ENCODE data around the gene TNIP1.

TNIP1 gene

DNA sequence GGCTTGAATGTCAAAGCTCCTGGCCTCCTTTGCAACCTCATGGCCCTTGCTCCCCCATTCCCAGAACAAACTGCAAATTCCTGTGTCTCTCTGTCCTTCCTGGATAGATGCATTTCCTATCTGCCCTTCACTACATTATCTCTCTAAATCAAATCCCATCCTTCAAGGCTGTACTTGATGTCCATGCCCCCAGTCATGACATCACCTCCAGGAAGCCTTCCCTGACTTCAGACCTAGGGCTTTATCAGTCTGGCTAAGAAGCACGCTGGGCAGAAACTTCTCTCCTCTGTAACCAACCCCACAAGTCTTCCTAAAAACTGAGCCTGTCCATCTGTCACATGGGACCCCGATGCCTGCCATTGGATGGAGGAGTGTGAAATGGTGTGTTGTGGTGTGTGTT is 25.7 kb upstream of the TNIP1 start:
- no peak for DNase-seq (ENCODE audit: low read depth in 2 of 2, low spot score in 1 of 2)

DNA sequence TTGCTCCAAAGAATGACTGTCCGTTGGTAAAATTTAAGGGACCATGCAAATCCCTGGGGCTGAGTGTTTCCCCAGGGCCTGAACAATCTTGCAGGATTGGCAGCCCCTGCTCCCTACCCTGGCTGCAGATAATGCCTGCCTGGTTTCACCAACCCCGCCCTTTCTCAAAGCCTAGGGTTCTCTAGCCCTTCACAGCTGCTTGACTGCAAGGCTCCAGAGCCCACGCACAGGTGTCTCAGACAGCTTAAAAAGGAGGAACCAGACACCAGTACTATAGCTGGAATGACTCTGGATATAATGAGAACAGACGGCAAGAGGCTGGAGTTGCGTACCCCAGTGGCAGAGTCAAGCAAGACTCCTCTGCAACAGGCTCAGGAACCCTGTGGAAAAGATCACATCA is 25.2 kb upstream of the TNIP1 start:
- no peak for DNase-seq (ENCODE audit: low read depth in 2 of 2, low spot score in 1 of 2)

DNA sequence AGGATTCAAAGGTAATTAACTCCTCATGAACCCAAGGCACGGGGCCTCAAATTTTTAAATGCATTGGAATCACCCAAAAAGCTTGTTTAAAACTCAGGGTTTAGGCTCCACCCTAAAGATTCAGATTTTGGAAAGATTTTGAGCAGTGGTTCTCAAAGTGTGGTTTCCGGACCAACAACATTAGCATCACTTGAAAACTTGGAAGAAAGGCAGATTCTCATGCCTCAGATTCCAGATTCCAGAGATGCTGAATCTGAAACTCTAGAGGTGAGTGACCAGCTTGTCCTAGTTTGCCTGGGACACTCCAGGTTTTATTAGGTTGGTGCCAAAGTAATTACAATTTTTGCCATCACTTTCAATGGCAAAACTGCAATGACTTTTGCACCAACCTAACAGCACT is 24.7 kb upstream of the TNIP1 start:
- DNase-seq (ENCODE audit: low read depth in 2 of 2, low spot score in 1 of 2), result no peak

DNA sequence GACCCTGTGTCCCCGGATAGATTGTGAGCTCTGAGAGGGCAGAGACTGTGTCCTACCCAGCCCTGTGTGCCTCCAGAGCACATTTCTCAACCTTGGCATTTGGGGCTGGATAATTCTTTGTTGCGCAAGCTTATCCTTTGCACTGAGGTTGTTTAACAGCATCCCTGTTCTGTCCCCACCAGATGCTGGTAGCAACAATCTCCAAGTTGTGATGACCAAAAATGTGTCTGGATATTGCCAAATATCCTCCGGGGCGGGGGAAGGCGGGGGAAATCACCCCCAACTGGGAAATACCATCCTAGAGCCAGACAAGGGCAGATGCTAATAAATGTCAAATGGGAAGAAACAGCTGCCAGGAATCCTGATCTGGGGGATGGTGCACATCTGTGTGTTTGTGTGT is 24.0 kb upstream of the TNIP1 start:
- no peak for DNase-seq (ENCODE audit: low read depth in 2 of 2, low spot score in 1 of 2)

DNA sequence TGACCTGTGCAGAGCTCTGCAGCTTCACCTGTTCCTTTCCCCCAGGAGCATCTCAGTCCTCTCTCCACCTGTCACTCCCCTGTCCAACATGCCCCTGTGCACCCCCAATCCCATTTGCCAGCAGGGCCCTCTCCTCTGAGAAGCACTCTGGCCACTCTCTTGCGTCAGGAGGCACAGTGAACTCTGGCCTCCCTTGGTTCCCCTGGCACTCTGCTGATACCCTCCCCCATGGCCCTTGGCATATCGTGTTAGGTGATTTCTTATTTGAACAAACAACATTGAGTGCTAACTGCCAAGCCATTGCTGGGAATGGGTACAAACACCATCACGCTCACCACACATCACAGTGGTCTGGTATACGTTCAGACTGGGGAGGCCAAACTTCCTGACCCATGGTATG is 20.9 kb upstream of the TNIP1 start:
- no peak for DNase-seq (ENCODE audit: low read depth in 2 of 2, low spot score in 1 of 2)

DNA sequence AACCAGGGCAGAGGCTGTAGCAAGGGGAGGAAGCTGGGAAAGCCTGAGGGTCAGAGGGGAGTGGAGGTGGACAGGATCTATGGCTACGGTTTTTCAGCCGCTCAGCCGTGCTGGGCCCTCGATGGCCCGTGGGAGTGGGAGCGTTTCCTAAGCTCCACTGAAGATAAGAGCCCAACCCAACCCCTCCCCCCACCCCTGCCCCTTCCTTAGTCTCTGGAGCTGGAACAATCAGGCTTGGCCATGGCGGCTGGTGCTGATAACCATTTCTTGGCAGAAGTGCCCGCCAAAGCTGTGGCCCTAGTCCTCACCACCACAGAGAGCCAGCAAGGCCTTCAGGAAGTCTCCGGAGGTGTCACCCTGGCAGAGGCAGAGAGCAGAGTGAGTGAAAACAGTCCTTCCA is 20.3 kb upstream of the TNIP1 start:
- no peak for DNase-seq (ENCODE audit: low read depth in 2 of 2, low spot score in 1 of 2)

DNA sequence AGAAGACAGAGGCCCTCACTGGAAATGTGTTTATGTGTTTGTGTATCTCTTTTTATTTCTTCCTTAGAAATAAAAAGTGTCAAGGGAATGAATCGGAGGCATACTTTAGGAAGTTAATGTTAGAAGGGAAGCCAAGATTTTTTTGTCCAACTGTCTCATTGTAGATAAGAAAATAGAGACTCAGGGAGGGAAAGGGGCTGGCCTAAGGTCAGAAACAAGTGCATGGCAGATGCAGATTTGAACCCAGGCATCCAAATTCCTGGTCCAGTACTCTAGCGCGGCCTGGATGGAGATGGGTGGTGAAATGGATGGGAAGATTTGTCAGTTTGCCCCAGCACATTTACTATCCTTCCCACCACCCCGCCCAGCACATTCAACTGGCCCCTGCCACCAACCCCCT is 19.8 kb upstream of the TNIP1 start:
- DNase-seq (ENCODE audit: low read depth in 2 of 2, low spot score in 1 of 2), result no peak

DNA sequence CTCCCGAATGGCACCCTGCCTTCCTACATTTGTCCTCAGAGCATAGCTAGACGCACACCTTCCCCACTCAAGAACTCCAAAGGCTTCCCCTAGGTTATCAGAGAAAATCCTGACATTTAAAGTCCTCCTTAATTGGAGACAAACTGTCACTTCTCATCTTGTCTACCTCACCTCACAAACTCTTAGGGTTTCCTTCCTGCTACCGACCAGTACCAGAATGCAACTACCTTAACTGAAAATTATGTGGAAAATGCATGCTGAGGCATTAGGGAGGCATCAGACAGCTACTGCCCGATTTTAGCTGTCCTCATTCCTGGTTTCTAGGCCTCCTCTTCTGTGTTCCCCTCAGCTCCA is 17.9 kb upstream of the TNIP1 start:
- no peak for DNase-seq (ENCODE audit: low read depth in 2 of 2, low spot score in 1 of 2)

DNA sequence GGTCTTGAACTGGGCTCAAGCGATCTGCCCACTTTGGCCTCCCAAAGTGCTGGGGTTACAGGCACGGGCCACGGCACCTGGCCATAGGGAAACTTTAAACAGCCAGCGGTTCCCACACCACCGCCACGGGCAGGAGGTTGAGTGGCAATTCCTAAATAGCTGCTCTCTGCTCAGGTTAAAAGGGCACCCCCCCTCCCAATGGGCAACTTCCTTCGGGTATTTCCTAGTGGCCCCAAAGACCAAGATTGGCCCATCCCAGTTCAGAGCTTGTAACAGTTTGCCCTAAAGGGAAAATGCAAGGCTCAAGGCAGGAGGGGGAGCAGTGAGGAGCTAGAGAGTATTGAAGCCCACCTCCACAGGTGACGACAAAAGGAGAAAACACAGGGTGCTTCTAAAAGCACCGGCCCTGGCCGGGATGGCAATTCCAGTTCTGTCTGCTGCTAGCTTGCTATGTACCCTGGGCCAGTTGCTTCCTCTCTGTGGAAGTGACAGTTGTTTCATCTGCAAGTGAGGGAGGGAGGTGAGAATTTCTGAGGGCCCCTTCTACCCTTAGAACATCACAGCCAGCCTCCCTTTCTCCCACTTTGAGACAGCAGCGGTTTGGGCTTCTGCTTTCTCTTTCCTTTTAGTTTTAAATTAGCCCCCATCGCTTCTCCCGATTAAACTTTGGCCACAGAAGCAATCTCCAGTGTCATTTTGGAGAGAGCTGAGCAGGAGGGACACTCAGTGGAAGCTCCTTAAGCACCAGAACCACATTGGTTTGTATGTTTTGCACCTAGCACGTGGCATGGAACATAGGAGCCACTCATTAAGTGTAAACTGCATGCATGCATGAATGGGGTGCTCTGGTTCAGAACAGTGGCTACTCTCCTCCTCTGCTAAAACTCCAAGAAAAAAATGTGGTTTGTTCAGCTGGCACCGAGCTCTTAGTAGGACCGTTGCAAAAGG is 17.3 kb upstream of the TNIP1 start:
- DNase-seq (ENCODE audit: low read depth in 2 of 2, low spot score in 1 of 2), result no peak

DNA sequence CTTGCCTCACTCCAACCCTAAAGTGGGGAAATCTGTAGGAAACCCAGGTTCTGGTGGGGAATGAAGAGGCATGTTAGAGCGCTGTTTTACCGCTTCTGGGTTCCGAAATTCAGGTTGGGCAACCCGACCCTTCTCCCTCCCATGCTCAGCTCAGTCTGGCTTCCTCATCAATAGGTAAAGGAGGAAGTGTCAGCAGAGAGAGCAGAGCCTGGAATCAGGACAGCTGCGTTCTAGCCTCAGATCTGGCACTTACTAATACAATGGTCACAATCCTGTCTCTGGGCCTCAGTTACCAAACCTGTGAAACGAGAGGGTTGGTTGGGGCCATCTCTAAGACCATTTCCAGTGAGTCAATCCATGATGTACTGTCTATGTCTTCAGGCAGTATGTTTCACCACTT is 16.2 kb upstream of the TNIP1 start:
- DNase-seq (ENCODE audit: low read depth in 2 of 2, low spot score in 1 of 2), result no peak

DNA sequence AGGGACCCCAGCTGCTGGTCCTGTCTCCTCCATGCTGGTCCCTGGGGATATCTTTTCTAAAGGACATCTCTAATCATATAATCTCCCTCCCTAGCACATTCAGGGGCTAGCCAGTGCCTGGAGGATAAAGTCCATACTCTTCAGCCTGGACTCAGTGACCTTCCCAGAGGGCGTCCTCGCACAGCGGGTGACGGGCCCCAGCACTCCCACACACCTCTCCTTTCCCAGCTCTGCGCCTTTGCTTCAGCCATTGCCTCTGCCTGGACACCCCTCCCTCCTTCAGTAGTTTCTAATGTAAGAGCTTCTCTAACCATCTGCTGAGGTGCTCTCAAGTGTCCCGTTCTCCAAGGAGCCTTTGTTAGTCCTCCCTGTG is 15.2 kb upstream of the TNIP1 start:
- no peak for DNase-seq (ENCODE audit: low read depth in 2 of 2, low spot score in 1 of 2)

DNA sequence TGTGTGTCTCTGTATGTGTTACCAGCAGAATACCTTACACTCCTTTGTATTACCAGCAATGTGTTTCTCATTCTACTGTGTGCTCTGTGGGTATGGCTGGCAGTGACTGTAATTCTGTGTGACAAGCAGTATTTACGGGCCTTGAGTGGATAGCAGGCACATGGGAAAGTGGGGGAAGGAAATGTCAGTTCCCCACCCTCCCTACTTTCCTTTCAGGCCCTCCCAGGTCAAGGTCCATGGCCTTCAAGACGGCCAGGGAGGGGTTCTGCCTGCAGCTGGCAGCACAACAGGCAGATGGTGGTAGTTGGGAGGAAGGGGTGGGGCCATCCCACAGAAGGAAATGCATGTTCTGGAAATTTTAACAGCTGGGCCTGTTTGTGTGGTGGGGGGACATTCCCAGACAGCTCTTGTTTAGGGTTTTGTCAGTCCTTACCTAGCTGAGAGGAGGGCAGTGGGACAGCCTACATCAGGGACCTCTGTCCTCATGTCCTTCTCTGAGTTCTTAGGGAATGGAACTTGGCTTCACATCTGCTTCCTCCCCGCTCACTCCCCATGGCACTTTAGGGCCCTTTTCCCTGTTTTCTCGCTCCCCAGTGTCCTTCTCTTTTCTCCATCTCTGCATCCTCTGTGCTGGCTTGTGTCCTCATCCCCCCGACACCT is 14.6 kb upstream of the TNIP1 start:
- no peak for DNase-seq (ENCODE audit: low read depth in 2 of 2, low spot score in 1 of 2)

DNA sequence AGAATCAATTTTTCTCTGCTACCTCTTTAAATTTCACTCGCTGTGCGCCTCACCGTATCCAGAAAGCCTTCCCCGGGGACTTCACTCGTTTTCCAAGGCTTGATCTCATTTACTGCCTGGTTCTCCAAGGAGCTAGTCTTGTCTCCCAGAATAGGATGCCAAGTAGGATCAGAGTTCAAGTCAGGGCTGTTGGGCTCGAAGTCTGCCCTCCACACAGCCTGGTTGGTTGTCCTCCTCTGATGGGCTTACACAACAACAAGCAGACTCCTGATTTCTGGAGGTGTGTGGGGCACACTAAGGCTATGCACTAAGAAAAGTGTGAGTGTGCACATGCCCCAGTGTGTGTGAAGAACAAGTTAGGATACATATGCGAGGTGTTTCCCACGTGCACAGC is 14.0 kb upstream of the TNIP1 start:
- DNase-seq (ENCODE audit: low read depth in 2 of 2, low spot score in 1 of 2), result no peak

DNA sequence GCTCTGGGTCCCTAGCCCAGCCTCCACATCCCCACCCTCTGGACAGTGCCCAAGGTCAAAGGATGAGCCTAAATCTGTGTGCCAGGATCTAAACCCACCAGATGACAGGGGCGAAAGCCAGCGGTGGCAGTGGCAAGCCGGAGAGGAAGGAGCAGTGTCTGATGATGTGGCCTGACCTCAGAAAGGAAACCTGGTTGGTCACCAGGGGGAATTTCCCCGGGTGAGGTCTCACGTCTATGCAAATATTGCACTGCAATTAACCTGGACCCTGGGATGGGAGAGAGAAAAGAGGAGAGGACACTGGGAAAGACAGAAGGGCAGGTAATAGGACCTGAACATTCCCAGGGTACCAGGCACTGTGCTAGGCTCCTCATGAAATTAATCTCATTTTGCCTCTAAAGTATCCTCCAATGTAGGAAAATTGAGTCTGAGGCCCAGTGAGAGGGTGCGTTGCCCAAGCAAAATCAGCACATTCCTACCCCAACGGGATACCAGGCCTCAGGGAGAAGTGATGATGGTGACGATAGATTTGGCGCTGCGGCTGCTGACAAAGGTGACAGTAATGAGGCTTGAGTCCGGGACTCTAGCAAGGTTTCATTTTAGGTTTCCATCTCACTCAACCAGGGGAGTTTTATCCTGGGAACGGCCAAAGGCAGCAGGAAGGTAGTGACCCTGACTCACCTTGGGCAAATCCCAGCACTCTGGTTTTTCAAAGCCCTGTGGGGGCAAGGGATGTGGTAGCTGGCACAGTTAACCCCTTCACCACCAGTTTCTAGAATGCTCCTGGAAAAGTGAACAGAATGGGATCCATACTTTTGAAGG is 13.4 kb upstream of the TNIP1 start:
- DNase-seq (ENCODE audit: low read depth in 2 of 2, low spot score in 1 of 2), result peak in 1 of 2 donors; percentile 41

DNA sequence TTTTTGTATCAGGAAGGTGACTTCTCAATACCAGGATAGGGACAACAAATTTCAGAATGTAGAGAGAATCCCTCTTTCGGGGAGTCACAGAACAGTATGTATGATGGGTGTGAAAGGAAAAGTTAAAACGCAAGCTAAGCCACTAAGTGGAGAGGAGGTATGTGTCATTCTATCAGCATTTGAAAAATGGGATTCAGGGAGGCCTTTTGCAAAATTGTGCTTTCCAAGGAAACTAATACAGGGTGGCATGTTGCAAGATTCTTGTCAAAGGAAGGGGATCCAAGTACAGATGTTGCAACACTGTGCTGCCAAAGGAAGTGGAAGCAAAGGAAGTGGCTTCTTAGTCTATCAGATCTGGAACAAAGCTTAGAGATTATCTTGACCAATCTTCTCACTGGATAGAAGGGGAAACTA is 12.6 kb upstream of the TNIP1 start:
- no peak for DNase-seq (ENCODE audit: low read depth in 2 of 2, low spot score in 1 of 2)

DNA sequence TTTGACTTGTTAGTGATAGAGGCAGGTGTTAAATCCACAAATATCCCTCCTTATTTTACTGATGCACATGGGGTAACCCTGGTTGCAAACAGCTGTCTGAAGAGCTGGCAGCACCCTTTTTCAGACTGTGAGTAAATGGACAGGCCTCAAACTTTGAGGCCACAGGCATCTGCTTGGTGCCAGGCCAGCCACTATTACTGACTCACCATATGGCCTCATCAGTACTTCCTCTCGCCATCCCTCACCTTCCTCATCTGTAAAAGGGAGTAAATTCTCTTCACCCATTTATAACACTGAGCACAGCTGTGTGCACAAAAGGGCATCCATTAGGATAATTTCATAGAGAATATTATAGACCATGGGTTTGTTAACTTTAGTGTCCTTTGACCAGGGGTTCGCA is 11.9 kb upstream of the TNIP1 start:
- DNase-seq (ENCODE audit: low read depth in 2 of 2, low spot score in 1 of 2), result no peak

DNA sequence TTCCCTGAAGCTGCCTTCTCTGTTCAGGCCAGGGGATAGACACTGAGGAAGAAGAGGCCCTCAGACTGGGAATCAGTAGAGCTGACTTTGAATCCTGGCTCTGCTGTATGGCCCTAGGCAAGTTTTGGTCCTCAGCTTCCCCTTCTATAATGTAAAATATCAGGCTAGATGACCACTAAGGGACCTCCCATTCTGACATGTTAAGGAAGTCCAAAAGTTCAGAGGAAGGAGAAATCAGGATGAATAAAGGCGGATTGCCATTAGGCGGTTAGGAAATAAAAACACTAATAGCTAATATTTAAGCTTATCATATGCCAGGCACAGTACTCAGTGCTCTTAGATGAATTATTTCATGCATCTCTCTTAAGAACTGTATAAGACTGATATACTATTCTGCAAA is 8.9 kb upstream of the TNIP1 start:
- no peak for DNase-seq (ENCODE audit: low read depth in 2 of 2, low spot score in 1 of 2)

DNA sequence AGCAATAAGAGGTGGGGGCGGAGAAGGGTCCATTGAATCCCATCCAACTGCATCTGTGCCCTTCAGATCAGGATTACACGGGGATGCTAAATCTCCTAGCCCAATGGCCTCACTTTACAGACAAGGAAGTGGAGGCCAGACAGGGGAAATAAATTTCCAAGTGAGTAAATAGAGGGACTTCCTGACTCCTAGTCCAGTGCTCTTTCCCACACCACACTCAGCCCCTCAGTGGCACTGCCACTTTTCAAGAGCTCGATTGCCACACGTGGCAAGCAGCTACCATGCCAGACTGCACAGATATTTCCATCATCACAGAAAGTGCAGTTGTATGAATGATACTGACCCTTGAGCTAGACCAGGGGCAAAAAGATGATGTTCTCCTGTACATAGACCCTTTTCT is 8.2 kb upstream of the TNIP1 start:
- no peak for DNase-seq (ENCODE audit: low read depth in 2 of 2, low spot score in 1 of 2)

DNA sequence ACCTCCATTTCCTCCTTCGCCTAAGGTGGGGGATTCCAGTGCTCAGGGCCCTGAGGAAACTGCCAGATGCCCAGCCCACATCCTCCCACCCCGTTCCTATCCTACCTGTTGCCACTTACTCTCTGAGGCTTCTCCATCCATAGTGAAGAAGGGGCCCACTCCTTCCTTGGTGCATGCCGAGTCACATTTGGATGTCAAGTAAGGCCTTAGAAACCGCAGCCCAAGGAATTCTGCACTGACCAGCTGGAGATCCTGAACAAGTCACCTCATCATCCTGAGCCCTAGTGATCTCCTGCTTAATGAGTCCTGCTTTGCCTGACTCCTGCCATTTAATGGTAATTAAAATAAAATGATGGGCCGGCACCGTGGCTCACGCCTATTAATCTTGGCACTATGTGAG is 6.7 kb upstream of the TNIP1 start:
- no peak for DNase-seq (ENCODE audit: low read depth in 2 of 2, low spot score in 1 of 2)

DNA sequence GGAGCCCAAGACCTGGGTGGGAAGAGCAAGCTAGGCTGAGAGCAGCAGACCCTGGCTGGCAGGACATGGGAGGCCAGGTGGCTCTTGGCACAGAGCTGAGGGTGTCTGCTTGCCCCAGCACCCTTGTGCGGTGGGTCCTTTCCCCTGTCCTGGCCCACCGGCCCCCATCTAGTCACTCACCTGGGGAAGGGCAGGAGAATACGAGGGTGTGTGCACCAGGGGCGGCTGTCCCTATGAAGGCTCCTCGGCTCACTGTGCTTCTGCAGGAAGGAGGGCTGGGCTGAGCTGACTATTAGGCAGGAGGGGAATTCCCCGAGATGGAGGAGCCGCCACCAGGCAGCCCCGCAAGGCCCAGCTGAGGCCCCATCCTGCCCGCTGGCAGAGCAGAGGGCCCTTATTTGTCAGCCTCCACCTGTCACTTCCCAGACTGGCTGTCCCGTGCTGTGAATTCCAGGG is 6.1 kb upstream of the TNIP1 start:
- DNase-seq (ENCODE audit: low read depth in 2 of 2, low spot score in 1 of 2), result peak in 1 of 2 donors; percentile 29

DNA sequence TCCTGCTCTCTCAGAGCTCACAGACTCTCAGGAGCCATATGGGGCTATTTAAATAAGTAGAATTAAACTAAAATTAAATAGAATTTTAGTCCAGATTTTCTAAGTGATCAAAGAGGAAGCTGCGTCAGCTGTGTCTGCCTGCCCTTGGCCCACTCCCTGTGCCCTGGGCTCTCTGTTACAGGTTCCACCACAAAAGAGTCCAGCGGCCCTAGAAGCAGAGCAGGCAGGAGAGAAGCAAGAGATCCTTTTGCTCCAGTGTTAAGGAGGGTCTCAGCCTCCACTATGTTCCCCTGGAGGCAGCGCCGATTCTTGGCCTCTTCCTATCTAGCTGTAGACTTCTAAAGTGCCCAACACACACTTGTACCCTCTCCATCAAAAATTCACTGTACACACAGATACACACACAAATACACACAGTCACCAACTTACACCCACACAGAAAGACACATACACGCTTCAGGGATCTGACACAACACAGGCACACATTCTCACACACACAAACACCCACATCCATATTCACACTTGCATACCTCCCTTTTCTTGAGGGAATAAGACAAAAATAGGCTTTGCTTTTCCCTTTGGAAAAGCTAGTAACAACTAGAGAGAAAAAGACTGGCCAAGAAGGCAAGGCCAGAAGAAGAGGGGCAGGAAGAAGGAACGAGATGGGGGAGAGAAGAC is 5.5 kb upstream of the TNIP1 start:
- no peak for DNase-seq (ENCODE audit: low read depth in 2 of 2, low spot score in 1 of 2)

All from stimulated activated CD8-positive, alpha-beta memory T cell treated with anti-CD3 and anti-CD28 coated beads, Interleukin-4, amount 100 ng/mL, for 4 hours (primary cell).